ENCODE data around the gene LCN10.
"Not testable (repeated sequence)": the region's sequence is repeated elsewhere in the genome, so short reads cannot be mapped to it uniquely, and the experiment has no call there.

The LCN10 gene

DNA sequence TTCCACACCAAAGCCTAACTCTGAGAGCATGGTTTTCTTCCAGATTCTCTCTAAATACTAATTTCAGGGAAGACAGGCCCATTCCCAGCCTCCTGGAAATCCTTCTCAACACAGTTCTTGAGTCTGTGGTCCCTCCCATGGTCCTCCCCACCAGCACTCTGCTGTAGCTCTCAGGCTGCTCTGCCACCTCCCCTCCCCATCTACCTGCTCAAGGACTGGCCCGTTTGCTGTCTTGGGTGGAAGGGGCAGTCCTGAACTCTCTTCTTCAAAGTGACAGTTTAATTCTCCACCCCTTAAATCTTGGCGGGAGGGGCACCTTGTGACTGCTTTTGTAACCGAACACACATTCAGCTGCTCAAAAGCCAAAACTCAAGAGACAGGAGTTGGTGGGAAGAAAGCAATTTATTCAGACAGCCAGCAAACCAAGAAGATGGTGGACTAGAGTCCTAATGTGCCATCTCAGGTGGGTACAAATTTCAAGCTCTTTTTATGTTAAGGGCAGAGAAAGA, 29.2 kb upstream of the LCN10 start:
- DNase-seq = no peak

DNA sequence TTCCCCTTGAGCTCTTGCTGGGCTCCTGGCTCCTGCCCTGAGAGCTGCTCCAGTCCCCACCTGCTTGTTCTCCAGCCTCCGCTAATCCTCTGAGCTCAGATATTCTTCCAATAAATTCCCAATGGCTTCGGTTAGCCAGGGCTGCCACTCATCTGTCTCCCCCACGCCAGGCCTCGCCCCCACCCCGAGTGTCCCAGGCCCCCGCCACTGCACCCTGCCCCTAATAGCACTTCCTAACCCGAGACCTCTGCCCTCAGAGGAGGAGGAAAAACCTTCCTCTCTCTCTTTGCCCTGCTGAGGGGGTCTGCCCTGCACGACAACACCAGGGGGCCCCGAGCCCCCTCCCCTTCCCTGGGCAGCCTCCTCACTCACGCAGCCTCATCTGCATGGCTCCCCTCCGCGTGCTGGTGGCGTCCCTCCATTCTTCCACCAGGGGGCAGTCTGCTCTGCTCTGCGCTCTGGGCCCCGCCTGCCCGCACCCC, 27.0 kb upstream of the LCN10 start:
- DNase-seq = peak; percentile 62

- DNase-seq = peak; percentile 72
These were observed 23.8 kb upstream of the LCN10 start for GRCh38 chr9:136766410-136767120.

GRCh38 chr9:136765745-136766409, 23.1 kb upstream of the LCN10 start:
- DNase-seq = not testable (repeated sequence)

GRCh38 chr9:136765041-136765440, 22.3 kb upstream of the LCN10 start:
- no peak for DNase-seq

- no peak for DNase-seq
These were observed 21.7 kb upstream of the LCN10 start, which contains the start of gene LCN15 for GRCh38 chr9:136764301-136764891. LCN15 (minus strand) TSS chr9:136764518; CDS start chr9:136764488, 30 bp downstream.

- DNase-seq = no peak
These were observed 20.9 kb upstream of the LCN10 start for GRCh38 chr9:136763649-136764035.

DNA sequence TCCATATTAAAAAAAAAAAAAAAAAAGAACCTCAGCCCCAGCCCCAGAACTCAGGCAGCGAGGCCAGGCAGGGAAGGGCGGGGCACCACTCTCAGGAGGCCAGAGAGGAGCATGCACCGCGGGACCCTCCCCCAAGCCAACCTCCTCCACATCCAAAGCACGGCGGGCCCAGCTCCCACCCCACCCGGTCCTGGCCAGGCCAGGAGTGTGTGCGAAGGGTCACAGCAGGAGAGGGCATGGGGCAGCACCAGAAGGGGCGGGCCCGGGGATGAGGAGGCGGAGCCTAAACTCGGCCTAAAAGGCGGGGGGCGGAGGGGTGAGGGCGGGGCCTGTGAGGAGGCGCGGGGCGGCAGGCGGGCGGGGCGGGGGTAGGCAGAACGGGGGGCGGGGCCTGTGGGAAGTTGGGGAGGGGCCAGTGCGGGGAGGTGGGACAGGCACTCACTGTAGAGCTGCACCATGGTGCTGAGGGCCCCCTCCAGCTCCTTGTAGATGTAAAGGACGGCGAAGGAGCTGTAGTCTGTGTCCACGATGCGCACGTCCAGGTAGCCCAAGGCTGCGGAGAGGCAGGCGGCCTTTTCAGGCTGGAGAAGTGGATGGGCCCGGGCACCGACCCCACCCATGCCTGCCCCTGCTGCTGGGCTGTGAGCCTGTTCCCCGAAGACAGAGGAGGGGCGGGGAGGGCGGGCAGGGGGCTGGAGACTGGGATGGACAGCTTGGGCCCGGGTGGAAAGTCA, 20.3 kb upstream of the LCN10 start:
- DNase-seq = peak; percentile 43

DNA sequence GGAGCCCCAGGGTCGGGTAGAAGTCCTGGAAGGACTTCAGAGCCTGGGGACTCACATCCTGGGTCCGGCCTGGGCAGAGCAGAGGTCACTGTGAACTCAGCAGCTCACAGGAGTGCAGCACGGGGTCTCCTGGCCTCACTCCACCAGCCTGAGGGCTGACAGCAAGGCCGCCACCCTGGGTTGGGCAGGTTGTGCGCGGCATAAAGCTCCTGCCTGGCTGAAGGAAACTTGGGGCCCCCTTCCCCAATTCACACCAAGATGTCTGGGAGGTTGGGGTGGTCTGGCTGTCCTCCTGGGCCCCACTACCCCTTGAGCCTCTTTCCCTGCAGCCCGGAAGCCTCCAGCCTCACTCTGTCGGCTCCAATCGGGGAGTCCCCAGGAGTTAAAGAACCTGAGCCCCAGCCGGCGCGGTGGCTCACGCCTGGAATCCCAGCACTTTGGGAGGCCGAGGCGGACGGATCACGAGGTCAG, 19.5 kb upstream of the LCN10 start:
- no peak for DNase-seq

DNA sequence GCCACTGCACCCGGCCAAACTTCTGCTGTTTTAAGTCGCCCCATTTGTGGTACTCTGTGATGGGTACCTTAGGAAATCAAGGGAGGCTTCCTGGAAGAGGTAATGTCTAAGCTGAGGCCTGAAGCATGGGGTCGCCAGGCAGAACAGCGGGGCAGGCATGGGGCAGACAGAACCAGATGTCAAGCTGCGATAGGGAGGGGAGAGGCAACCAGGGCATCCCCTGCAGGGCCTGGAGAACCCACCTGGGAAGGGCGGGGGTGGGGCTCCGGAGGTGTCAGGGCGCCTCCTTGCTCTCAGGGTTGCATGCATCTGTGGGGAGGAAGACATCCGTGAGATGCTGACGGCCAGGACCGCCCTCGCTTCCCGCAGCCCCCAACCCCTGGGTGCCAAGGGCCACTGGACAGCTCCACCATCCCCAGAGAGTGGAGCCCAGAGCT, 18.8 kb upstream of the LCN10 start:
- no peak for DNase-seq

DNA sequence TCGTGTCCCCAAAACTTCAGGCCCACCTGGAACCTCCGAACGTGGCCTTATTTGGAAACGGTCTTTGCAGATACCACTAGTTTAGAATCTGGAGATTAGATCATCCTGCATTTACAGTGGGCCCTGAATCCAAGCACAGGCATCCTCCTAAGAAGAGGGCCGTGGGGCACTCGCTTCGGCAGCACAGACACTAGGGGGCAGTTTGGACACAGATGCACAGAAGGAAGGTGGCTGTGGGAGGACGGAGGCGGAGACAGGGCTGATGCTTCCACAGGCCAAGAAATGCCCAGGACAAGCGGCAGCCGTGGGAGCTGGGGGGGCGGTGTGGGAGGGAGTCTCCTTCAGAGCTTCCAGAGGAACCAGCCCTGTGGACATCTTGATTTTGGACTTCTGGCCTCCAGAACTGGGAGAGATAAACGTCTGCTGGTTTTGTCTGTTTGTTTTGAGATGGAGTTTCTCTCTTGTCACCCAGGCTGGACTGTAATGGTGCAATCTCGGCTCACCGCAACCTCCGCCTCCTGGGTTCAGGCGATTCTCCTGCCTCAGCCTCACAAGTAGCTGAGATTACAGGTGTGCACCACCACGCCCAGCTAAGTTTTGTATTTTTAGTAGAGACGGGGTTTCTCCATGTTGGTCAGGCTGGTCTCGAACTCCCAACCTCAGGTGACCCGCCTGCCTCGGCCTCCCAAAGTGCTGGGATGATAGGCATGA, 18.2 kb upstream of the LCN10 start:
- not testable (repeated sequence) for DNase-seq

DNA sequence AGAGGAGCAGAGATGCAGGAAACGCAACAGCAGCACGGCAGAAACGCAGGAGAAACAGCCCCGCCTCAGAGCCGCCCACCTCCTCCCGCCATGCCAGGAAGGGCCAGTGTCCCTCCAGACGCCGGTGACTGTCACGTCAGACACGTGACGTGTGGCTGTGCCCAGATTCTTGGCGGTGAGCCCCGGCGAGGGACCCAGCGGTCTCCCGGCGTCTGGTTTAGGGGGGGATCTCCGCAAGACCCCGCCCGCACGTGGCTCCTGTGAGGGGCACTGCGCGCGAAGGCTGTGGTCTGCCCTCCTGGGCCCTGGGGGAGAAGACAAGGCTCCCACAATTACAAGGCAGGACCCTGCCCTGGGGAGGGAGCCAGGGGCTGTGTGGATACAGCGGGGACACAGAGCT, 17.7 kb upstream of the LCN10 start:
- DNase-seq = no peak

- DNase-seq = no peak
These were observed 16.9 kb upstream of the LCN10 start for GRCh38 chr9:136759436-136760325.

DNA sequence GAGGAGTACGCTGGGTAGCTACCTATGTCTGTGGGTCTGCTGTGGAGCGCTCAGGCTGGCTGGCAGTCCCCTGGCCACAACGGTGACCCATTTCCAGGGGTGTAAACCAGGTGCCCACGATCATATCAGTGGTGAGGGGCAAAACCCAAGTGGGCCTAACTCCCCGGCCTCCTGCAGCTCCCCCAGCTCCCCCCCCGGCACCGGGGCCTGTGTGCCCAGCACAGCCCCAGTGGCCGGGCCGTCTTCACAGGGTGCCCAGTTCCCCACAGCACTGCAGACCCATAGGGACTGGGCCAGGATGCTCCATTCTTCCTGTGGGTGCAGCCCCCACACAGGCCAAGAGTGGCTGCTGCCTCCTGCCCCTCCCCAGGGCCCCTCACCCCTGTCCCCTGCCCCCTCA, 16.3 kb upstream of the LCN10 start:
- no peak for DNase-seq

DNA sequence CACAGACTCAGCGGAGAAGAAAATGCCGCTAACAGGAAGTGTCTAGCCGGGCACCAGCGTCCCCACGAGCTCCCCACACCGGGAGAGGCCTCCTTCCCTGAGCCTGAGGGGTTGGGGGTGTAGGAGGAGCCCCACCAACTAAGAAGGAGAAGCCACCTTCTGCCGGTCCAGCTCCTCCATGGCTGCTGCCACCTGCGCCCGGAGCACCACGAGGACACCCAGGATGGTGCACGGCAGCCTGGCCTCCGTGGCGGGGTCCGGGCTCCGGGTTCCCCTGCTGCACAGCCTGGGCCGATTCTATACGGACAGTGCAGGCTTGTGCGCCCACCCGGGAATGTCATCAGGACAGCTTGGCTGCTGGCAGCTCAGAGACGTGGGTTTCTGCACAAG, 15.0 kb upstream of the LCN10 start:
- DNase-seq = no peak

GRCh38 chr9:136757328-136757727, 14.6 kb upstream of the LCN10 start:
- DNase-seq = no peak

DNA sequence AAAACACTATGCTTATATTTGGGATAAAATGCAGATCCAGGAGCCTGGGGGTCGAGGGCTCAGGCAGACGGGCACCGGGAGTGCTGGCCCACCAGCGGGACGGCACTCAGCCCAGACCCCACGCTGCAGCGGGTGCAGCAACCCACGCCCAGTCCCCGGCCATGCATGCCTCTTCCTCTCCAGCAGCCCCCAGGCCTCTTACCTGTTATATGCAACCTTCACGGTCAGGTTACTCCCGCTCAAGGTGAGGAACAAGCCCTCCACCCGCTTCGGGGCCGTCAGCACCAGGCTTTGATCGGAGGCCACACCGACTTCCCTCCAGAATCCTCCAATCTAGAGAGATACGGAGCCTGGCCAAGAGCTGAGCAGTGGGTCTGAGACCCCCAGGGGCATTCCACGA, 14.1 kb upstream of the LCN10 start:
- DNase-seq = no peak

DNA sequence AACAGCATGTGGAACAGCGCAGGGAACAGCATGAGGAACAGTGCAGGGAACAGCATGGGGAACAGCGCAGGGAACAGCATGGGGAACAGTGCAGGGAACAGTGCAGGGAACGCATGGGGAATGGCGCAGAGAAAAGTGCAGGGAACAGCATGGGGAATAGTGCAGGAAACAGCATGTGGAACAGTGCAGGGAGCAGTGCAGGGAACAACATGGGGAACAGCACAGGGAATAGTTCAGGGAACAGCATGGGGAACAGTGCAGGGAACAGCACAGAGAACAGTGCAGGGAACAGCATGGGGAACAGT, 13.3 kb upstream of the LCN10 start:
- no peak for DNase-seq

- not testable (repeated sequence) for DNase-seq
These were observed 12.8 kb upstream of the LCN10 start for GRCh38 chr9:136755302-136756133.

- no peak for DNase-seq
These were observed 12.0 kb upstream of the LCN10 start for GRCh38 chr9:136754626-136755301.
